GM13976 (cell line): ENCODE measurements around the gene THSD4.

Experiments
- DNase-seq: peaks from one replicate; pipeline ENCODE4 v3.0.0; 2012; ENCODE audit warnings: low spot score
- in situ Hi-C: fragments of 300-500 bp; cut with MboI; formaldehyde crosslinking; loops from one replicate; pipeline ENCODE4 v1.12.0; 2022; ENCODE audit warnings: low sequenced_read_pairs, mixed read lengths, inconsistent platforms; ENCODE audit not compliant: unreplicated experiment
- TF ChIP-seq, protein P1 (sequence below): IDR thresholded peaks from 2 replicates; pipeline ENCODE4 v1.5.1; 2012; ENCODE audit warnings: borderline replicate concordance, mild to moderate bottlenecking; ENCODE audit not compliant: insufficient read depth; ENCODE audit errors: extremely low read depth, missing control alignments, control extremely low read depth

The THSD4 gene

DNA sequence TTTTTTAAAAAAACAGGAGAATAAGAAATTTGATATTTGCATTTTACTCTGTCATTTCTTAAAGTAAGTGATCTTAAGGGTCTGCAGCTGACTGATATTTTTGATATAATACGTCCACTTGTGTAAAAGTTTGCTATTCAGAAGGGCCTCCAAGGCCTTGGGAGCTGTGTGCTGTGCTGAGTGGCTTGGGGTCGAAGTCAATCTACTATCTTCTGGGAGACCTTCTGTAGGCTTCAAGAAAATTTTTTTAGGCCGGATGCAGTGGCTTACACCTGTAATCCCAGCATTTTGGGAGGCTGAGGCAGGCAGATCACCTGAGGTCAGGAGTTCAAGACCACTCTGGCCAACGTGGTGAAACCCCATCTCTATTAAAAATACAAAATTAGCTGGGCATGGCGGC, 26.3 kb downstream of the THSD4 start:
- in situ Hi-C loops, result no loop called here
- TF ChIP-seq, protein P1, sequence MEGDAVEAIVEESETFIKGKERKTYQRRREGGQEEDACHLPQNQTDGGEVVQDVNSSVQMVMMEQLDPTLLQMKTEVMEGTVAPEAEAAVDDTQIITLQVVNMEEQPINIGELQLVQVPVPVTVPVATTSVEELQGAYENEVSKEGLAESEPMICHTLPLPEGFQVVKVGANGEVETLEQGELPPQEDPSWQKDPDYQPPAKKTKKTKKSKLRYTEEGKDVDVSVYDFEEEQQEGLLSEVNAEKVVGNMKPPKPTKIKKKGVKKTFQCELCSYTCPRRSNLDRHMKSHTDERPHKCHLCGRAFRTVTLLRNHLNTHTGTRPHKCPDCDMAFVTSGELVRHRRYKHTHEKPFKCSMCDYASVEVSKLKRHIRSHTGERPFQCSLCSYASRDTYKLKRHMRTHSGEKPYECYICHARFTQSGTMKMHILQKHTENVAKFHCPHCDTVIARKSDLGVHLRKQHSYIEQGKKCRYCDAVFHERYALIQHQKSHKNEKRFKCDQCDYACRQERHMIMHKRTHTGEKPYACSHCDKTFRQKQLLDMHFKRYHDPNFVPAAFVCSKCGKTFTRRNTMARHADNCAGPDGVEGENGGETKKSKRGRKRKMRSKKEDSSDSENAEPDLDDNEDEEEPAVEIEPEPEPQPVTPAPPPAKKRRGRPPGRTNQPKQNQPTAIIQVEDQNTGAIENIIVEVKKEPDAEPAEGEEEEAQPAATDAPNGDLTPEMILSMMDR, result no peak
- DNase-seq, result no peak

DNA sequence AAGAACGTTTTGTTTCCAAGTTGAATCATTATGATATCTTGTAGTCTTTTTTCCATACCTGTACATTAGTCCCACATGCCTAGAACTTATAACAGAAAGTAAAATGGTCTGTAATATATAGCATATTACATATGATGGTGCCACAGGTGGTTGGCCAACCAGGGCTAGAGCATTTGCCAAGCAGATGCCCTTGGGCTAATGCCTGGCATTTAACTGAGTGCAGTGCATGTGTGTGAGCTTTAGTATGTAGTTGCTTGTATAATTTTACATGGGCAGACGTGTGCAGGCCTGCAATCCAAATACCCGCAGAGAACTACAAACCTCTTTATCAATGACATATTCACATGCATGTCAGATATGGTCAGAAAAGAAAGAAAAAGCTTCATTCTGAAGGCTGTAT, 27.5 kb downstream of the THSD4 start:
- in situ Hi-C loops, result no loop called here
- no peak for DNase-seq
- TF ChIP-seq, protein P1, result no peak

DNA sequence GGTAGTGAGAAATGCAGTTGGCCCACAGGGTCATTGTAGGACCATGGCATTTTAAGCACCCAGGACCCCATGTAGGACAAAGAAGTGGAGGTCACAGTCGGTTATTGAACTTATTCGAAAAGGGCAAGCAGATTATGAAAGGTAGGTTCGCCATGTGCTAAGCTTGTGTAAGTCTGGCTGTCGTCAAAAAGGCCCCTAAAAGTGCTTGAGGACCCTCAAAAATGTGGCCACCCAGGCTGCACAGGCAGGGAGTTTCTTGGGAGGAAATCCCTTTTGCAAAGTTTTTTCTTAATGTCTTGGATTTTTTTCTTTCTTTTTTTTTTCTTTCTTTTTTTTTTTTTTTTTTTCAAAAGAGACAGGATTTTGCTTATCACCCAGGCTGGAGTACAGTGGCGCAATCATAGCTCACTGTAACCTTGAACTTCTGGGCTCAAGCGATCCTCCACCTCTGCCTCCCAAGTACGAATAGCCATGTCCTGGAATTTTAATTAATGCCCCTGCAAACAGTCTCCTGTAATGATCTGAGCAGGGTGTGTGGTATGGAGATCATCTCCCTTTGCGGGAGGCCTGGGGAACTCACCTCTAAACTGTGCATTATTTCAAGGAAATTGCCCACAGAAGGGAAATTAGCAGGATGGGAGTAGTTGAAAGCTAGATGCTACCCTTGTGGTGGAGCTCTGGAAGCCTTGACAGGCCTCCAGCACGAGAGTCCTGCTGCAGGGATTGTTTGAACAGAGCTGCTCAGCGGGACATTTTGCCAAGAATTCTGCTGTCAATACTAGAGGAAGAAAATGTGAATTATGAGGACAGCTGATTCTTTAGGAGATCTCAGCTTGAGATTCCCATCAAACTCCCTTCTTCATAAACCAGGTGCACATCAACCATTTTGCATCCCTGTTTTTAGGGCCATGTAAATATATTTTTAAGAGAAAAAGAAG, 28.4 kb downstream of the THSD4 start:
- DNase-seq, result no peak
- TF ChIP-seq, protein P1, result no peak
- in situ Hi-C loops, result no loop called here

DNA sequence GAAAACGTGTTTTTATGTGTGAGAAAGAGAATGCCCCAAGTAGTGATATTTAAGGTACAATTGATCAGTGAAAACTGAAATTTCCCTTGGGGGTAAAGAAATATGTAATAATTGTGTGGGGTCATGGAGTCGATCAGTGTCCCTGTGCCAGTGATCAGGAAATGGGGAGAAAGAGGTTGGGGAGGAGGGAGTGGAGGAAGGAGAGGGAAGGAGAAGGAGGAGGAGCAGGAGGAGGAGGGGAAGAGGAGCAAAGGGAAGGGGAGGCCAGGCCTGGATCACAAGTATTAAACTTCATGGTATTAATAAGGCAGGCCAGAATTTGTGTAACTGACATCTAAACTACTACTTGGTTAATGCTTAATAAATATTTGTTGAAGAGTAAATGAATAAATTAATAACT, 30.4 kb downstream of the THSD4 start:
- TF ChIP-seq, protein P1, result no peak
- in situ Hi-C loops, result no loop called here
- no peak for DNase-seq

DNA sequence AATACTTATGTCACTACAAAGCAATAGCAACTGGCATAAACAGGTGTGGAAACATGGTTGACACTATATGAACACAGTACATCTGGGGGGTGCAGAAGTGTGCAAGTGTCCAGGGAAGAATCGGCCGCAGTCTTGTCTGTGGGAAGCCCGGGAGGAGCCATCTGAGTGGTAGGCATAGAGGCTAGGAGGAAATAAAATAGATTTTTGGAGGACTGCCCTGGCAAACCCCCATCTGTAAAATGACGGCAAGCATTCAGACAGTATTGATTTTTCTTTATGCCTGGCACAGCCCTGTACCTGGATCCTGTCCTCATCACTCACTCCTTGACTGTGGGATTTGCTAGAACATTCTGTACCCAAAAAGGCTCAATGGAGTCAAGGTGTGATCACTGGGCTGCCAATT, 31.3 kb downstream of the THSD4 start:
- in situ Hi-C loops, result no loop called here

DNA sequence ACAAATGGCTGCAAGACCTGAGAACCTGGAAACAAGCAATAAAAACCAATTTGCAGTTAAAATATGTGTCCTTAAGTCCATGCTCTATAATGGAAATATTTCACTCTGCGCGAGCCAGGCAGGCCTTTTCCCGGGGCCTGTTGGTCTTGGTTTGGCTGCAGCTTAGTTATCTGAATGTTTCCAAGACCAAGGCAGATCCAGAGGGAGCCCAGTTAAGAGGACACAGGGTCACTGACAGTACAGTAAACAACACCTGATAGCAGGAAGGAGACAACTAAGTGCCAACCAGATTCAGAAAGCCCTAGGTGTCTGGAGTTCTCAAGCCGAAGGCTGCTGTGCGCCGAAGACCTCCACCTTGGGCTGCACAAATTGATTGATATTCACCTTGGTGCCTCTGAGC, 32.8 kb downstream of the THSD4 start:
- in situ Hi-C loops, result no loop called here
- TF ChIP-seq, protein P1, result no peak
- no peak for DNase-seq

More for the DNA sequence above, 31.3 kb downstream of the THSD4 start:
- no peak for DNase-seq
- TF ChIP-seq, protein P1, result no peak
